HG02623 (cell line): ENCODE data around the gene IPO8.
"Not testable (repeated sequence)": the region's sequence is repeated elsewhere in the genome, so short reads cannot be mapped to it uniquely, and the experiment has no call there.

ENCODE experiments used
- ATAC-seq: cut with Tn5 transposase; IDR thresholded peaks from one replicate; pipeline ENCODE4 v1.9.1; 2021; ENCODE audit warnings: moderate library complexity; ENCODE audit not compliant: unreplicated experiment

IPO8 gene

GRCh38 chr12:30610718-30611117, 85.0 kb downstream of the IPO8 start:
- ATAC-seq, result no peak

- ATAC-seq, result not testable (repeated sequence)
Observed at GRCh38 chr12:30609819-30610218, 85.8 kb downstream of the IPO8 start.

- ATAC-seq, result not testable (repeated sequence)
Observed at GRCh38 chr12:30604302-30604701, 91.4 kb downstream of the IPO8 start.

GRCh38 chr12:30603129-30603528, 92.5 kb downstream of the IPO8 start:
- ATAC-seq, result no peak

- no peak for ATAC-seq
Observed at GRCh38 chr12:30602678-30603077, 93.0 kb downstream of the IPO8 start.

- no peak for ATAC-seq
Observed at GRCh38 chr12:30599608-30600007, 96.1 kb downstream of the IPO8 start.

- no peak for ATAC-seq
Observed at GRCh38 chr12:30598889-30599288, 96.8 kb downstream of the IPO8 start.

- ATAC-seq, result no peak
Observed at GRCh38 chr12:30595742-30596141, 99.9 kb downstream of the IPO8 start.

- no peak for ATAC-seq
Observed at GRCh38 chr12:30594509-30594908, 101.2 kb downstream of the IPO8 start.

- ATAC-seq, result not testable (repeated sequence)
Observed at GRCh38 chr12:30588572-30588971, 107.1 kb downstream of the IPO8 start.

- ATAC-seq, result no peak
Observed at GRCh38 chr12:30587782-30588181, 107.9 kb downstream of the IPO8 start.

- no peak for ATAC-seq
Observed at GRCh38 chr12:30585877-30586276, 109.8 kb downstream of the IPO8 start.

- no peak for ATAC-seq
Observed at GRCh38 chr12:30582943-30583342, 112.7 kb downstream of the IPO8 start.

- ATAC-seq, result no peak
Observed at GRCh38 chr12:30580344-30580743, 115.3 kb downstream of the IPO8 start.
